Activated CD4-positive, alpha-beta T cell treated with anti-CD3 and anti-CD28 coated beads, Interleukin-2, Interleukin-4, amounts not matched to agents 100 ng/mL and 50 ng/mL, durations not matched to agents 16 hours and 8 hours (primary cell): ENCODE data around the gene PLG.
"Not testable (repeated sequence)": the region's sequence is repeated elsewhere in the genome, so short reads cannot be mapped to it uniquely, and the experiment has no call there.

Experiments
- DNase-seq: peaks from one replicate; pipeline ENCODE4 v3.0.0-alpha.2; 2020; ENCODE audit warnings: low spot score

The PLG gene

DNA sequence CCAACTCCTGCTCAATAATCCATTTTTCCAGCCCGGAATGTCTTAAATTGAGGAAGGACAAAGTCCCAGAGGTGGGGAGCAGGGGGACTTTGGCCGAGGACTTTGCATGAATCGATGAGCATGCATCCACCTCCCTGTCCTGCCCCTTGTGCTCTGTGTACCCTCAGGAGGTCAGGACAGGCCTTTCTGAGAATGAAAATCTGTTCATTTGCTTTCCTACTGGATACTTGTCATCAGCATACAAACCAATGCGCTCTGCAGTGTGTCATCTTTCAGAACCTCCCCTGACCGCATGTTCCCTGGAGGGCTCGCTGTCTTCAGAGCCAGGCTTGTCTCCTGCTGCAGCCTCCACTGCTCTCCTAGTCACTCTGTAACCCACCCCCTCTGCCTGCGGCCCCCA is 2.6 kb downstream of the PLG start:
- not testable (repeated sequence) for DNase-seq

GRCh38 chr6:160708993-160709392 is 6.9 kb downstream of the PLG start:
- not testable (repeated sequence) for DNase-seq

- no peak for DNase-seq
Observed at GRCh38 chr6:160714731-160715316, 12.8 kb downstream of the PLG start.

DNA sequence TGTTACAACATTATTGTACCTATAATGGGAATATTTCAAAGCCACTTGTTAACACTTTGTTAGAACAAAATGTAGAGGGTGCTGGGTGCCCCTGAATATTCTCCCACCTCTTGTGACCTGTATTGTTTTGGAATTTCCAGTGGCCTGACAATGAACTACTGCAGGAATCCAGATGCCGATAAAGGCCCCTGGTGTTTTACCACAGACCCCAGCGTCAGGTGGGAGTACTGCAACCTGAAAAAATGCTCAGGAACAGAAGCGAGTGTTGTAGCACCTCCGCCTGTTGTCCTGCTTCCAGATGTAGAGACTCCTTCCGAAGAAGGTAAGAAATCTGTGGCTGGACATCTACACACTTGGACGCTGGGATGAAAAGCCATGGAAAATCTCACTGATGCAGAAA is 28.9 kb downstream of the PLG start:
- DNase-seq: no peak

DNA sequence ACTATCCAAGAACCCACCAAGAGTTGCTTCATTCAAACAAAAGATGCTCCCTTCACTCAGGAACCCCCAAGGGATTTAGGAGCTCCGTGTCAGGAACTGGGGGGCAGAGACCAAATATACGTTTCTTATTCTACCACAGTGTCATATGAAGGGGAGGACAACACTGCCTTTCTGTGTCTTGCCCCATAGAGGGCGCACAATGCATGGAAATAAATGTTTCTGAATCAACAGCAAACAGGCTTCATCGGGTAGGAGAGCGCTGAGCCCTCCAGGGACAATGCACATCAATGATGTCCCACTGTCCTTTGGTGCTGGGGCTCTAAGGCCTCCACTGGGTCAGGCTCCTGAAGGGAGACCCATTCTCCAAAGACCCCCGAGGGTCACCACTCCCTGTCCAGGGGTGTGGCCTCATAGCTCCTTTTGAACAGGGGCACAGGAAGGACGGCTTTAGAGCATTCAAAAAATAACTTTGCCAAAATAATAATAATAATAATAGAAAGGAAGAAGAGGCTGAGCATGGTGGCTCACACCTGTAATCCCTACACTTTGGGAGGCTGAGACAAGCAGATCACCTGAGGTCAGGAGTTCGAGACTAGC is 31.1 kb downstream of the PLG start:
- peak; percentile 51 for DNase-seq

GRCh38 chr6:160734627-160735026 is 32.6 kb downstream of the PLG start:
- DNase-seq: no peak

- peak; percentile 33 for DNase-seq
Observed at GRCh38 chr6:160735523-160735922, 33.5 kb downstream of the PLG start.

GRCh38 chr6:160737934-160738333 is 35.9 kb downstream of the PLG start:
- DNase-seq: no peak

DNA sequence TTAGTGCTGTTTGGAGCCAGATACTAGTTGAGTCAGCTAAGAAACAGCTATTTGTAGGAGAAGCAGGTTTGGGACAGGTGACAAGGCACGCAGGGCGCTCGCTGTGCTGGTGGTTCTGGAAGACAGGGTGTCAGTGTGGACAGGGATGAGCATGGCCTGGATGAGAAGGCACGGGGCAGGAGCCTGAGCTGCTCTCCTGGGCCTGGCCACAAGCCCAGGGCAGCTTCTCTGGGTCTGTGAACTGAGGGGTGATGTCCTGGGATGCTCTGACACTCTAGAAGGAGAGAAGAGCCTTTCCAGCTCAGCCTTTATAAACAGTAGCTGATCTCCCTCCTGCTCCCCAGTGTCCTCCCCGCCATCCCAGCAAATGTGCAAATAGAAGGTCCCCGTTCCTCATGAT is 37.9 kb downstream of the PLG start:
- no peak for DNase-seq

GRCh38 chr6:160741012-160741411 is 39.0 kb downstream of the PLG start:
- DNase-seq: peak; percentile 5

- DNase-seq: no peak
Observed at GRCh38 chr6:160742090-160742489, 40.0 kb downstream of the PLG start.

DNA sequence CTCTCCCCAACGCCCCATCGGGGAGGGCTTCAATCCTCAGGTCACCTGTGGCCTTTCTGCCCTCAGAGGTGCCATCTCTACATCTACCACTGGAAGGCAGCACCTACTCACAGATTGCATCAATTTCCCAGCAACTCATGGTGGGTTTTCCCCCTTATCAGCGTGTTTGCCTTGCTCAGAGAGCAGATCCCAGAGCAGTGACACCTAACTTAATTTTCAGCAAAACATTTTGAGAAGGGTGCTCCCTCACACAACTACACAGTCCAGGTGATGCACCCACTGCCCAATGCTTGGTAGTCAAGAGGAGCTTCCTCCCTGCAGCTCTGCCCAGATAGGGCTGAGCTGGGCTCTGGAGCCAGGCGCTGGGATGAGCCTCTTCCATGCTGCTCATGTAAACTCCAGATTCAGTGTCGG is 48.2 kb downstream of the PLG start:
- peak; percentile 12 for DNase-seq

DNA sequence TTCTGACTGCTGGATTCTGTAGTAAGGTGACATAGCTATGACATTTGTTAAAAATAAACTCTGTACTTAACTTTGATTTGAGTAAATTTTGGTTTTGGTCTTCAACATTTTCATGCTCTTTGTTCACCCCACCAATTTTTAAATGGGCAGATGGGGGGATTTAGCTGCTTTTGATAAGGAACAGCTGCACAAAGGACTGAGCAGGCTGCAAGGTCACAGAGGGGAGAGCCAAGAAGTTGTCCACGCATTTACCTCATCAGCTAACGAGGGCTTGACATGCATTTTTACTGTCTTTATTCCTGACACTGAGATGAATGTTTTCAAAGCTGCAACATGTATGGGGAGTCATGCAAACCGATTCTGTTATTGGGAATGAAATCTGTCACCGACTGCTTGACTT is 51.2 kb downstream of the PLG start:
- not testable (repeated sequence) for DNase-seq

- DNase-seq: no peak
Observed at GRCh38 chr6:160755165-160755564, 53.1 kb downstream of the PLG start.

DNA sequence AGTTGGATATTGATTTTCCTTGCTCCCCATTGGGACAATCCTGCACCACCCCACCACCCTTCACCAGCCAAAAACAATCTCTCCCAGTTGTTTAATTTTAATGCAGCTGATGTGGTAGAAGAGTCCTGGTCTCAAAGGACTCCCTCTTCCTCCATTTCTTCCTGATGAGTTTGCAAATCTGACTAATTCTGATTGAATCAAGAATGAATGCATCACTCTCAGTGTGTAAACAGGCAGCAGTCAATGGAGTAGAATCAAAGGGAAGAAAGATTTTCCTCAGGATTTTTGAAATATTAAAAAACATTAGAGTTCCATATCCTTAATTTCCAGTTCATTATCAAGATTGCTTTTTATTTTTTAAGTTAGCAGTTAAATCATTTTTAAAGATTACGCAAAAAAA is 54.0 kb downstream of the PLG start:
- no peak for DNase-seq

GRCh38 chr6:160756871-160757270 is 54.8 kb downstream of the PLG start:
- no peak for DNase-seq

DNA sequence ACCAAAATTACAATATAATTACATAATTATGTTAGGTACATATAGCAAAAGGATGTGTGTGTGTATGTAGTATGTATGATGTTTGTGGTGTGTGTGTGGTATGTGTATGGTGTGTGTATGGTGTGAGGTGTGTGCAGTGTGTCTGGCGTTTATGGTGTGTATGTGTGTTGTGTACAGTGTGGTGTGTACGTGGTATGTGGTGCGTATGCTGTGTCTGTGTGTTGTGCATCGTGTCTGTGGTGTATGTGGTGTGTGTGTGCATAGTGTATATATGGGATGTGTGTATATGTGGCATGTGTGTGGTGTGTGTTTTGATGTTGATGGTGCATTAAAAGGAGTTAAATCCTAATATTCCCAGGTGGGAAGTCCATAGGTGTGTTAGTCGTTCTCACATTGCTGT is 62.8 kb downstream of the PLG start:
- no peak for DNase-seq

- DNase-seq: no peak
Observed at GRCh38 chr6:160765412-160765811, 63.4 kb downstream of the PLG start.

- no peak for DNase-seq
Observed at GRCh38 chr6:160766657-160766988, 64.6 kb downstream of the PLG start.

GRCh38 chr6:160766989-160767646 is 65.1 kb downstream of the PLG start:
- DNase-seq: peak; percentile 56

DNA sequence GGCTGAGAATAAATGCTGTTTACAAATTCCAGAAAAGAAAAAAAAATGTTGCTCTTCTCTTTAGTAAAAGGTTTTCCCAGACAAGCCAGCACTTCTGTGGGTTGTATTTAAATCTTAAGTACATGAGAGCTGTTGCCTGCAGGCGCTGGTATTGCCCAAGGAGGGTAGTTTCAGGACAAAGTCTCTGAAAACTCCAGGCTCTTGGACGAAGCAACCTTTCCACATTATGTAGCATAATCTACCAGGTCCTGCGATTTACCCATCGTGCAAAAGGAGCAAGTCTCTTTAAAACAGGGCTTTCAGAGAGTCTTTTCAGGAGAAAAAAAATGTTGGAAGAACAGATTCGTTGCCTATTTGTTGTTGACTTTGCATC is 65.6 kb downstream of the PLG start:
- DNase-seq: no peak

DNA sequence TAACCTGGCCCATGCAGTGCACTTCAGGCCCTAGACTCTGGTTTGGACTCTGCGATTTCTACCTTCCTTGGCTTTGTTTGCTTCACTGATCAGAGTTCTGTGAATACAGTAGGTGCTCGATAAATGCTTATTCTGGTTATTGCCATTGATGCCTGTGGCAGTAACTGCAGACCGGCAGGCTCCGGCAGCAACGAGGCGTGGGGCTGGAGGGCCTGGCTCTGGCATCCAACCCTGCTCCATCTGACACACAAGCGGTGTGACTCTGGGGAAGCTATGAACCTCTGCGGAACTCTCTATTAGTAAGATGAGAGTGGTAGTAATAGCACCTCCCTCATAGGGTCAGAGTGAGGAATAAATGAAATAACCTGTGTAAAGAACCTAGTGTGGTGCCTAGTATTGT is 66.1 kb downstream of the PLG start:
- no peak for DNase-seq

DNA sequence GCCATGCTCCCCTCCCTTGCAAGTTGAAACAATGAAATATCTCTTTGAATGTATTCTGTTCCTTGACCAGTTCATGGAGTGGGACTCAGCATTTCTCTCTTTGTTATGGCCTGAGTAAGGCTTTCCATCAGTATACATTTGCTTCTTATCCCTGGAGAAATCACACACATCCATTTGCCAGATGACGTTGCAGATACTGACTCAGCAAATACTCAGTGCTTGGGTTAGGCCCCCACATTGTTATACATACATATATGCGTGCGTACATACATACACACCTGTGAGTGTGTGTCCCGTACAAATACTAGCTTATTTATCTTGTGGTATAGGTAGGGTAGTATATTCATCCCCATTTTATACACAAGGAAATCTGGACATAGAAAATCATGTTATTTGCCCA is 72.4 kb downstream of the PLG start:
- no peak for DNase-seq
